GM23338 (cell line): ENCODE results near the gene BCL7C. TPM values are rescaled to one million over a fixed set of nuclear protein-coding genes. Genes with fewer than 3 reads are reported as not detected.
A peak's percentile ranks its signal among the peaks of the same experiment; 100 is the strongest.

Source experiments
- ATAC-seq: fragments of 200-7000 bp; cut with Tn5 transposase; 3 replicates; pipeline ENCODE4 v1.9.1; 2020
- DNase-seq: peaks from one replicate; pipeline ENCODE4 v3.0.0-alpha.2; 2015; ENCODE audit warnings: low spot score
- H2AFZ ChIP-seq: fragments of 200-600 bp; sonication (generic); 2 replicates; pipeline ENCODE4 v1.8.0; 2016; ENCODE audit warnings: antibody characterized with exemption, mild to moderate bottlenecking, moderate library complexity
- H3F3A ChIP-seq: fragments of 200-600 bp; sonication (generic); replicated peaks from 2 replicates; pipeline ENCODE4 v1.8.0; 2017; ENCODE audit warnings: antibody characterized with exemption, mixed run types, low read depth
- H3K27ac ChIP-seq: fragments of 200-600 bp; sonication (generic); 2 replicates; pipeline ENCODE4 v1.6.1; 2016; ENCODE audit warnings: low read depth
- H3K27me3 ChIP-seq: fragments of 200-600 bp; sonication (generic); 2 replicates; pipeline ENCODE4 v1.8.0; 2016; ENCODE audit warnings: mild to moderate bottlenecking, mixed run types, moderate library complexity; ENCODE audit not compliant: insufficient read depth
- H3K36me3 ChIP-seq: fragments of 200-600 bp; sonication (generic); 2 replicates; pipeline ENCODE4 v1.8.0; 2016; ENCODE audit warnings: mild to moderate bottlenecking; ENCODE audit not compliant: insufficient read depth
- H3K4me1 ChIP-seq: fragments of 200-600 bp; sonication (generic); 2 replicates; pipeline ENCODE4 v1.8.0; 2016; ENCODE audit warnings: mild to moderate bottlenecking, moderate library complexity; ENCODE audit not compliant: insufficient read depth
- H3K4me2 ChIP-seq: fragments of 200-600 bp; sonication (generic); 2 replicates; pipeline ENCODE4 v1.7.1; 2017; ENCODE audit warnings: mixed run types
- H3K4me3 ChIP-seq: fragments of 200-600 bp; sonication (generic); 2 replicates; pipeline ENCODE4 v1.6.1; 2016; ENCODE audit warnings: mixed run types
- H3K79me2 ChIP-seq: fragments of 200-600 bp; sonication (generic); replicated peaks from 2 replicates; pipeline ENCODE4 v1.8.0; 2017; ENCODE audit warnings: mild to moderate bottlenecking; ENCODE audit not compliant: insufficient read depth
- H3K9me2 ChIP-seq: fragments of 200-600 bp; sonication (generic); 2 replicates; pipeline ENCODE4 v1.8.0; 2017; ENCODE audit not compliant: insufficient read depth
- H4K20me1 ChIP-seq: fragments of 200-600 bp; sonication (generic); replicated peaks from 2 replicates; pipeline ENCODE4 v1.8.0; 2017; ENCODE audit warnings: mild to moderate bottlenecking; ENCODE audit not compliant: insufficient read depth
- H3K27ac Mint-ChIP-seq: 2 replicates; pipeline ENCODE4 v1.8.0; 2020; ENCODE audit warnings: inconsistent platforms, mild to moderate bottlenecking, moderate library complexity, mixed read lengths
- H3K27me3 Mint-ChIP-seq: 3 replicates; pipeline ENCODE4 v1.8.0; 2022; ENCODE audit warnings: low read depth, mild to moderate bottlenecking, moderate library complexity, mixed read lengths, inconsistent platforms; ENCODE audit not compliant: insufficient read depth, poor library complexity
- H3K36me3 Mint-ChIP-seq: 3 replicates; pipeline ENCODE4 v1.8.0; 2021; ENCODE audit warnings: low read depth, mild to moderate bottlenecking, inconsistent platforms, moderate library complexity, mixed read lengths
- H3K4me1 Mint-ChIP-seq: 3 replicates; pipeline ENCODE4 v1.8.0; 2020; ENCODE audit warnings: mild to moderate bottlenecking, inconsistent platforms, mixed read lengths
- H3K4me3 Mint-ChIP-seq: 3 replicates; pipeline ENCODE4 v1.8.0; 2021; ENCODE audit warnings: moderate library complexity, mild to moderate bottlenecking, inconsistent platforms, mixed read lengths
- H3K9me3 Mint-ChIP-seq: 3 replicates; pipeline ENCODE4 v1.8.0; 2020; ENCODE audit warnings: moderate library complexity, mild to moderate bottlenecking, inconsistent platforms, mixed read lengths
- ETS1 ChIP-seq: IDR thresholded peaks from 2 replicates; pipeline ENCODE4 v1.6.1; 2016; ENCODE audit warnings: antibody characterized with exemption
- EZH2 ChIP-seq: fragments of 200-600 bp; sonication (generic); IDR thresholded peaks from one replicate; pipeline ENCODE4 v1.8.0; 2017; ENCODE audit warnings: antibody characterized with exemption, mild to moderate bottlenecking, low read depth; ENCODE audit not compliant: unreplicated experiment
- EZH2phosphoT487 ChIP-seq: fragments of 200-600 bp; sonication (generic); IDR thresholded peaks from one replicate; pipeline ENCODE4 v1.8.1; 2018; ENCODE audit warnings: antibody characterized with exemption; ENCODE audit not compliant: unreplicated experiment
- STAT1 ChIP-seq: IDR thresholded peaks from one replicate; pipeline ENCODE4 v1.6.1; 2016; ENCODE audit warnings: antibody characterized with exemption; ENCODE audit not compliant: unreplicated experiment
- ZNF114 ChIP-seq: fragments of 250-450 bp; sonication (Bioruptor Pico); IDR thresholded peaks from 2 replicates; pipeline ENCODE4 v1.5.0; 2020; ENCODE audit warnings: mild to moderate bottlenecking, moderate library complexity
- polyA plus RNA-seq: library from polyadenylated mRNA; unstranded; fragments of >200 nt; fragmentation: Nextera tagmentation; extraction: Ambion mirVana; gene quantifications from 2 replicates; pipeline ENCODE4 v1.2.1, GENCODE V29; 2016
- total RNA-seq: library from RNA; depleted of rRNA; stranded (reverse); fragments of >200 nt; shearing (Covaris generic); gene quantifications from 2 replicates; pipeline ENCODE4 v1.2.3, GENCODE V29; 2014
- TF ChIP-seq, protein P1 (sequence below): fragments of 250-450 bp; sonication (Bioruptor Pico); IDR thresholded peaks from 2 replicates; pipeline ENCODE4 v1.5.0; 2020; ENCODE audit warnings: mild to moderate bottlenecking, moderate library complexity

BCL7C gene
- total and polyA plus RNA-seq, 2 experiments from 2014 or later, result 17.5 to 22.1 TPM

- TF ChIP-seq, protein P1, sequence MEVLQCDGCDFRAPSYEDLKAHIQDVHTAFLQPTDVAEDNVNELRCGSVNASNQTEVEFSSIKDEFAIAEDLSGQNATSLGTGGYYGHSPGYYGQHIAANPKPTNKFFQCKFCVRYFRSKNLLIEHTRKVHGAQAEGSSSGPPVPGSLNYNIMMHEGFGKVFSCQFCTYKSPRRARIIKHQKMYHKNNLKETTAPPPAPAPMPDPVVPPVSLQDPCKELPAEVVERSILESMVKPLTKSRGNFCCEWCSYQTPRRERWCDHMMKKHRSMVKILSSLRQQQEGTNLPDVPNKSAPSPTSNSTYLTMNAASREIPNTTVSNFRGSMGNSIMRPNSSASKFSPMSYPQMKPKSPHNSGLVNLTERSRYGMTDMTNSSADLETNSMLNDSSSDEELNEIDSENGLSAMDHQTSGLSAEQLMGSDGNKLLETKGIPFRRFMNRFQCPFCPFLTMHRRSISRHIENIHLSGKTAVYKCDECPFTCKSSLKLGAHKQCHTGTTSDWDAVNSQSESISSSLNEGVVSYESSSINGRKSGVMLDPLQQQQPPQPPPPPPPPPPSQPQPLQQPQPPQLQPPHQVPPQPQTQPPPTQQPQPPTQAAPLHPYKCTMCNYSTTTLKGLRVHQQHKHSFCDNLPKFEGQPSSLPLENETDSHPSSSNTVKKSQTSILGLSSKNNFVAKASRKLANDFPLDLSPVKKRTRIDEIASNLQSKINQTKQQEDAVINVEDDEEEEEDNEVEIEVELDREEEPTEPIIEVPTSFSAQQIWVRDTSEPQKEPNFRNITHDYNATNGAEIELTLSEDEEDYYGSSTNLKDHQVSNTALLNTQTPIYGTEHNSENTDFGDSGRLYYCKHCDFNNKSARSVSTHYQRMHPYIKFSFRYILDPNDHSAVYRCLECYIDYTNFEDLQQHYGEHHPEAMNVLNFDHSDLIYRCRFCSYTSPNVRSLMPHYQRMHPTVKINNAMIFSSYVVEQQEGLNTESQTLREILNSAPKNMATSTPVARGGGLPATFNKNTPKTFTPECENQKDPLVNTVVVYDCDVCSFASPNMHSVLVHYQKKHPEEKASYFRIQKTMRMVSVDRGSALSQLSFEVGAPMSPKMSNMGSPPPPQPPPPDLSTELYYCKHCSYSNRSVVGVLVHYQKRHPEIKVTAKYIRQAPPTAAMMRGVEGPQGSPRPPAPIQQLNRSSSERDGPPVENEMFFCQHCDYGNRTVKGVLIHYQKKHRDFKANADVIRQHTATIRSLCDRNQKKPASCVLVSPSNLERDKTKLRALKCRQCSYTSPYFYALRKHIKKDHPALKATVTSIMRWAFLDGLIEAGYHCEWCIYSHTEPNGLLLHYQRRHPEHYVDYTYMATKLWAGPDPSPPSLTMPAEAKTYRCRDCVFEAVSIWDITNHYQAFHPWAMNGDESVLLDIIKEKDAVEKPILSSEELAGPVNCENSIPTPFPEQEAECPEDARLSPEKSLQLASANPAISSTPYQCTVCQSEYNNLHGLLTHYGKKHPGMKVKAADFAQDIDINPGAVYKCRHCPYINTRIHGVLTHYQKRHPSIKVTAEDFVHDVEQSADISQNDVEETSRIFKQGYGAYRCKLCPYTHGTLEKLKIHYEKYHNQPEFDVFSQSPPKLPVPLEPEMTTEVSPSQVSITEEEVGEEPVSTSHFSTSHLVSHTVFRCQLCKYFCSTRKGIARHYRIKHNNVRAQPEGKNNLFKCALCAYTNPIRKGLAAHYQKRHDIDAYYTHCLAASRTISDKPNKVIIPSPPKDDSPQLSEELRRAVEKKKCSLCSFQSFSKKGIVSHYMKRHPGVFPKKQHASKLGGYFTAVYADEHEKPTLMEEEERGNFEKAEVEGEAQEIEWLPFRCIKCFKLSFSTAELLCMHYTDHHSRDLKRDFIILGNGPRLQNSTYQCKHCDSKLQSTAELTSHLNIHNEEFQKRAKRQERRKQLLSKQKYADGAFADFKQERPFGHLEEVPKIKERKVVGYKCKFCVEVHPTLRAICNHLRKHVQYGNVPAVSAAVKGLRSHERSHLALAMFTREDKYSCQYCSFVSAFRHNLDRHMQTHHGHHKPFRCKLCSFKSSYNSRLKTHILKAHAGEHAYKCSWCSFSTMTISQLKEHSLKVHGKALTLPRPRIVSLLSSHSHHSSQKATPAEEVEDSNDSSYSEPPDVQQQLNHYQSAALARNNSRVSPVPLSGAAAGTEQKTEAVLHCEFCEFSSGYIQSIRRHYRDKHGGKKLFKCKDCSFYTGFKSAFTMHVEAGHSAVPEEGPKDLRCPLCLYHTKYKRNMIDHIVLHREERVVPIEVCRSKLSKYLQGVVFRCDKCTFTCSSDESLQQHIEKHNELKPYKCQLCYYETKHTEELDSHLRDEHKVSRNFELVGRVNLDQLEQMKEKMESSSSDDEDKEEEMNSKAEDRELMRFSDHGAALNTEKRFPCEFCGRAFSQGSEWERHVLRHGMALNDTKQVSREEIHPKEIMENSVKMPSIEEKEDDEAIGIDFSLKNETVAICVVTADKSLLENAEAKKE (CRISPR knock-in tag), result no peak
- TF ChIP-seq ZNF114 (CRISPR knock-in tag), result no peak
These were observed 31.7 kb upstream of the BCL7C start (continued) for GRCh38 chr16:30925632-30925987.

- Histone ChIP-seq H3K4me3 (peak overlapping the region; percentile 62), H3K79me2 (peaks cover 18% of the 10 kb centered on the region), H3K4me2 (peak overlapping the region; percentile 97), H3F3A (peaks cover 10% of the 10 kb centered on the region; the same call in 1 of the 2 replicates), H3K36me3 (peaks cover 10% of the 10 kb centered on the region; the same call in 1 of the 2 replicates), H4K20me1 (peaks cover 4% of the 10 kb centered on the region; the same call in 1 of the 2 replicates), H3K27me3 (no peaks in the 10 kb centered on the region), H3K9me2 (no peaks in the 10 kb centered on the region), H2AFZ (no peak overlapping the region), H3K4me1 (peaks cover 9% of the 10 kb centered on the region; the same call in 1 of the 2 replicates), H3K27ac (peak overlapping the region; percentile 83; the same call in 1 of the 2 replicates)
- no peak for ATAC-seq
- DNase-seq, result no peak
- H3K9me3 Mint-ChIP-seq, result no peaks in the 10 kb centered on the region
- H3K4me3 Mint-ChIP-seq, result peak overlapping the region; percentile 88
- peaks cover 17% of the 10 kb centered on the region for H3K27me3 Mint-ChIP-seq
- H3K36me3 Mint-ChIP-seq, result peaks cover 18% of the 10 kb centered on the region
- H3K27ac Mint-ChIP-seq, result peak overlapping the region; percentile 21
- peaks cover 11% of the 10 kb centered on the region for H3K4me1 Mint-ChIP-seq
- TF ChIP-seq STAT1 (no peak), EZH2 (no peak), EZH2phosphoT487 (no peak), ETS1 (no peak), ZNF114 (CRISPR knock-in tag) (no peak)
- TF ChIP-seq, protein P1 (CRISPR knock-in tag), result no peak
These were observed 31.2 kb upstream of the BCL7C start for GRCh38 chr16:30924913-30925631.
